Type B pancreatic cell (in vitro differentiated cells): ENCODE measurements around the gene CAMTA1. TPM values are rescaled to one million over a fixed set of nuclear protein-coding genes. Genes with fewer than 3 reads are reported as not detected.

Experiments
- DNase-seq: peaks from one replicate; pipeline ENCODE4 v3.0.0; 2021; ENCODE audit warnings: mixed read lengths; ENCODE audit not compliant: unreplicated experiment; ENCODE audit errors: extremely low spot score
- H3K27ac Mint-ChIP-seq: 2 replicates; pipeline ENCODE4 v1.8.0; 2021; ENCODE audit warnings: mild to moderate bottlenecking, mixed read lengths
- H3K27me3 Mint-ChIP-seq: 2 replicates; pipeline ENCODE4 v1.8.0; 2021; ENCODE audit warnings: mixed read lengths
- H3K36me3 Mint-ChIP-seq: 2 replicates; pipeline ENCODE4 v1.8.0; 2021; ENCODE audit warnings: mixed read lengths
- H3K4me1 Mint-ChIP-seq: one replicate; pipeline ENCODE4 v1.8.0; 2021; ENCODE audit warnings: mixed read lengths; ENCODE audit not compliant: unreplicated experiment
- H3K4me3 Mint-ChIP-seq: 2 replicates; pipeline ENCODE4 v1.8.0; 2021; ENCODE audit warnings: mild to moderate bottlenecking, mixed read lengths
- H3K9me3 Mint-ChIP-seq: 2 replicates; pipeline ENCODE4 v1.8.0; 2021; ENCODE audit warnings: mixed read lengths
- total RNA-seq: library from RNA; stranded (reverse); gene quantifications from 2 replicates; pipeline ENCODE4 v1.2.1, GENCODE V29; 2021; ENCODE audit warnings: low replicate concordance
- TF ChIP-seq, protein P1 (sequence below): fragments of 200-600 bp; sonication (generic); conservative IDR thresholded peaks from 2 replicates; pipeline ENCODE4 v1.5.0; 2021; ENCODE audit warnings: antibody characterized with exemption, mild to moderate bottlenecking

Gene CAMTA1
- total RNA-seq, 1 donor from 2014 or later, result 82.5 TPM

DNA sequence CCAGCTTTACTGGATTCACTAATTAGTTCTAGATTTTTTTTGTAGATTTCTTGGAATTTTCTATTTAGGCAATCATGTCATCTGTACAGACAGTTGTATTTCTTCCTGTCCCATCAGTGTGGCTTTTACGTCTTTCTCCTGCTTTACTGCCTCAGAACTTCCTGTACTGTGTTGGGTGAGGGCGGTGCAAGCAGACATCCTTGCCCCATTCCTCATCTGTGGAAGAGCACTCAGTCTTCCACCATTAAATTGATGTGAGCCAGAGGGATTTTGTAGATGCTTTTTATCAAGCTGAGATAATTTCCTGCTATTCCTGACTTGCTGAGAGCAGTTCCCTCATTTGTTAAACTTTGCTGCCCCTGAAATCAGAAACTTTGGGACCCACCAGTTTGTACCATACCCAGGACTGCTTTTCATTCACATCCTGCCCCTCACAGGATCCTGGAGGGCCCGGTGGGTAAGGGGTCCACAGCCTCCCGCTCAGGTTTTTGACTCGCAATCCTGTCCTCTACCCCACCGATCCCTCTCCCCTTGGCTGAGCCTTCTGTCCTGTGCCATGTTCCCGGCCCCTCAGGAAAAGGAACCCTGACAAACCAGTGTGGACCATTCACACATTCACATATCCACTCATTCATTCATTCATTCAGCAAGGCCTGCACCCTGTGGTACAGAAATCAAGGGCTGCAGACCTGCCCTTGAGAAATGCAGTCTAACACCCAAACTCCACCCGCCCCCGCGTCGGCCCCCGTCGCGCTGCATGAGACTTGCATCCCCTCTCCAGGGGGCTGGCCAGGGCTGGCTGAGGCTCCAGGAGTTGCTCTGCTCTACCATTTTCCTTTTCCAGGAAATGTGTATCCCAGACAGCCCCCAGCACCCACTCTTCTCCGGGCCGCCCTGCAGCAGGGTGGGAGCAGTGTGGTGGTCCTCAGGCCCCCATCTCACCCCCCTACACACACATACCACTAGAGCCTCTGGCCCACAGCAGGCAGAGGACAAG is 739.4 kb downstream of the CAMTA1 start:
- TF ChIP-seq, protein P1, sequence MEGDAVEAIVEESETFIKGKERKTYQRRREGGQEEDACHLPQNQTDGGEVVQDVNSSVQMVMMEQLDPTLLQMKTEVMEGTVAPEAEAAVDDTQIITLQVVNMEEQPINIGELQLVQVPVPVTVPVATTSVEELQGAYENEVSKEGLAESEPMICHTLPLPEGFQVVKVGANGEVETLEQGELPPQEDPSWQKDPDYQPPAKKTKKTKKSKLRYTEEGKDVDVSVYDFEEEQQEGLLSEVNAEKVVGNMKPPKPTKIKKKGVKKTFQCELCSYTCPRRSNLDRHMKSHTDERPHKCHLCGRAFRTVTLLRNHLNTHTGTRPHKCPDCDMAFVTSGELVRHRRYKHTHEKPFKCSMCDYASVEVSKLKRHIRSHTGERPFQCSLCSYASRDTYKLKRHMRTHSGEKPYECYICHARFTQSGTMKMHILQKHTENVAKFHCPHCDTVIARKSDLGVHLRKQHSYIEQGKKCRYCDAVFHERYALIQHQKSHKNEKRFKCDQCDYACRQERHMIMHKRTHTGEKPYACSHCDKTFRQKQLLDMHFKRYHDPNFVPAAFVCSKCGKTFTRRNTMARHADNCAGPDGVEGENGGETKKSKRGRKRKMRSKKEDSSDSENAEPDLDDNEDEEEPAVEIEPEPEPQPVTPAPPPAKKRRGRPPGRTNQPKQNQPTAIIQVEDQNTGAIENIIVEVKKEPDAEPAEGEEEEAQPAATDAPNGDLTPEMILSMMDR, result no peak
- Mint-ChIP-seq H3K27me3 (peaks cover 11% of the 10 kb centered on the region), H3K4me3 (no peak overlapping the region), H3K27ac (no peak overlapping the region), H3K36me3 (no peaks in the 10 kb centered on the region), H3K4me1 (peaks cover 8% of the 10 kb centered on the region), H3K9me3 (no peaks in the 10 kb centered on the region)
- DNase-seq, result no peak

DNA sequence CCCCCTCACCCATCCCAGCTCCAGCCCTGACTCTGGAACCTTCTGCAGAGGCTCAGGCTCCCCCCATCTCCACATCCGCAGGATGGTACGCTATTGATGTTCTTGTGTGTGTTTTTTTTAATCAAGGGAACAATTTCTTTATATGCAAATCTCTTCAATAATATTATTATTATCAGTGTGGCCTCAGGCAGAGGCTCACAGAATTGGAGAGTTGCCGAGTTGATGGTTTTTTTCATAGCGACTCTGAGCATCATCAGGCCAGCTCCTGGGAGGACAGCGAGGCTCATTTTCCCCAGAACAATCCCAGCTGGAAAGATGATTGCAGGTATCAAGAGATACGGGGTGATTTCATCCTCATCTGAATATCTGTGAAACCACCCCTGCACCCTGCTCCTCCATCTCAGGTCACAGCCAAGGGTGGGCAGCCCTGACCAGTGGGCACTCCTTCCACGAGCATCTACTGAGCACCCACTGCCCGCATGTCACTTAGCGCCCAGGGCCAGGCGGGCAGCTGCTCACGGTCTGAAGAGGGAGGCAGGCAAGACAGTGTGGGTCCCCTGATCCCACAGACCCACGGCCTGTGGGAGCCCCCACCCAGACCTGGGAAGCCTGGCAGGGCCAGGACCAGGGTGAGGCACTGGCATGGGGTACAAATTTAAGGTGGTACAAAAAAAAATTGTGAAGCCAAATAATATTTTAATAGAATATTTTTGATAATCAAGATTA is 740.2 kb downstream of the CAMTA1 start:
- Mint-ChIP-seq H3K9me3 (no peaks in the 10 kb centered on the region), H3K36me3 (no peaks in the 10 kb centered on the region), H3K4me3 (no peak overlapping the region), H3K27ac (no peak overlapping the region), H3K4me1 (peaks cover 8% of the 10 kb centered on the region), H3K27me3 (peaks cover 11% of the 10 kb centered on the region)
- no peak for DNase-seq
- TF ChIP-seq, protein P1, result no peak

DNA sequence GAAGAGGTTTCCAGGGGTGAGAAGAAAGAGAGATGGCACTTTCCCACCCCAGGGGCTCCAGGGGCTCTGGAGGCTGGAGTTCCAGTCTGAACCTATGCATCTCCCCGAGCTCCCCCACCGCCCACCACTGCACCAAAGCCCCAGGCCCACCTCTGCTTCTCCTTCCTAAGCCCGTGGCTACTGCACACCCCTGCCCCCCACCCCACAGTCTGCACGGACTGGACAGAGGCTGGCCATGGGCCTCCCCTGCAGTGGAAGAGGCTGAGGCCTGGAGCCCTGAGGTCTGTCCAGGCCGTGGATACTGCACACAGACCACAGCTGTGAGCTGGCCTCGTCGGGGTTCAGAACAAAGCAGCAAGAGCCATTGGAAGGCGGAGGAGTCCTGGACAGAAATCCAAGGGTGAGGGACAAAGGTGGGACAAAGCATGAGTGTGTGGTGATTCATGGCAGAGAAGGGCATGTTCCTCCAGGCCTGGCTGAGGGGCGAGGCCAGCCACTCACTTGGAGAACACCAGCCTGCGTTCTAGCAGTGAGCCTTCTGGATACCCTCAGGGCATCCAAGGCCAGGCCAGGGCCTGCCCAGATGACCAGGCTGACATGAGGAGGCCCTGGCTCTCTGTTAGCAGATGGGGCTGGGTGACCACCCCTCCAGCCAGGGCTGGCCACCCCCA is 741.1 kb downstream of the CAMTA1 start:
- no peaks in the 10 kb centered on the region for H3K9me3 Mint-ChIP-seq

DNA sequence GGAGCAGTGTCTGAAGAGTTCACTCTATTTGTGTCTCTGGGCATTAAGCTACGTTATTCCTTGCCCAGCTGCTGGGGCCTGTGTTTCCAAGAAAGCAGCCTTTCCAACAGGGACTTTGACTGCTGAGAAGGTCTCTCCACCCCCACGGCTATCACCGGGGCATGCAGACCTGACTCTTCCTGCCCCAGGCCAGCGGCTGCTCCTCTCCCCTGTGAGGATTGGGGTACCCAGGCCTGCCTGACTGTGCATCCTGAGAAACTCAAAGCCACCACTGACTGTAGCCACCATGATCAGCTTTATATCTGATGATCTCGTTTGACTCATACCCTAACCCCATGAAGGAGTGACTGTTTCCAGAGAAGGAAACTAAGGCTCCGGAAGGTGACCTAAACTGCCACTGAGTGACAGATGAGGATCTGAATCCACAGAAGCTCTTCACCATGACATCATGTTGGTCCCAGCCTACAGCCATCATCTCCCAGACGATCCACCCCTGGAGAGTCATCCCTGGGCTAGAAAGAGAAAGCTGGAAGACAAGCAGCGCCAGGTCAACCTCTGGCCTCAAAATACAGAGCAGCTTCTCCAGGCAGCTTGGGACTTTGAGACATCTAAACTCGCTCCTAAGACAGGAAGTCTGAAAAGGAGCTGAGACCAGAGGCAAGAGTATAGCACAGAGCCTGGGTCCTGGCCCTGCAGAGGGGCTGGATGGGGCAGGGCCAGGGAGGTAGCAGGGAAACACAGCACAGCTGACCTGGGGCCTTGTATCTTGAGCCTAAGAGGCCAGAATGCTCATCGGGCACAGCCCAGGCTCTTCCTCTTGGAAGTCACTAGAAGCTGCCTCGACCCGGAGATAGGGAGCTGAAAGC is 741.8 kb downstream of the CAMTA1 start:
- Mint-ChIP-seq H3K4me3 (no peak overlapping the region), H3K27me3 (peaks cover 6% of the 10 kb centered on the region), H3K27ac (no peak overlapping the region), H3K4me1 (peaks cover 8% of the 10 kb centered on the region), H3K9me3 (no peaks in the 10 kb centered on the region), H3K36me3 (no peaks in the 10 kb centered on the region)
- no peak for DNase-seq
- TF ChIP-seq, protein P1, result no peak

More for the DNA sequence above, 741.1 kb downstream of the CAMTA1 start:
- no peak for DNase-seq
- peaks cover 6% of the 10 kb centered on the region for H3K27me3 Mint-ChIP-seq
- H3K36me3 Mint-ChIP-seq, result no peaks in the 10 kb centered on the region
- H3K27ac Mint-ChIP-seq, result no peak overlapping the region
- H3K4me1 Mint-ChIP-seq, result peaks cover 8% of the 10 kb centered on the region
- no peak overlapping the region for H3K4me3 Mint-ChIP-seq
- TF ChIP-seq, protein P1, result no peak

DNA sequence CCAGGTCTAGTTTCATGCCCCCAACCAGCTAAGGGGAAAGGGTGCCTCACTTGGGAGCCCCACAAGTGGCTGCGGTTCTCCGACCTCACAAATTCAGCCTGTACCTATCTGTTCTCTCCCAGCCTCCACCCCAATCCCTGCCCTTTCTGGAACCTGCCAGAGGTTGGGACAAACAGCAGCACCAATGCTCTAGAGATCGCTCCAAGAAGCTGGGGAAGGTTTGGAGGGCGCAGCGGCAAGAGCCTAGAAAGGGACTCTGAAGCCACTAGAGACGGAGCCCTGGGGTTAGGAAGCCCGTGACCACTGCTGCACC is 742.4 kb downstream of the CAMTA1 start:
- no peak for DNase-seq
- Mint-ChIP-seq H3K4me1 (peaks cover 8% of the 10 kb centered on the region), H3K9me3 (no peaks in the 10 kb centered on the region), H3K27me3 (peaks cover 11% of the 10 kb centered on the region), H3K36me3 (no peaks in the 10 kb centered on the region), H3K27ac (no peak overlapping the region), H3K4me3 (no peak overlapping the region)
- TF ChIP-seq, protein P1, result no peak
